Measurements from ENCODE around the gene TDRD15.

Gene TDRD15

GRCh38 chr2:21155365-21156136 lies 31.8 kb downstream of the TDRD15 start:
- Histone ChIP-seq H3K4me3 (ENCODE audit: low read depth, low read length) (no peak overlapping the region), H3K27ac (no peak overlapping the region), H3K36me3 (replicated peaks) (no peaks in the 10 kb centered on the region), H3K27me3 (replicated peaks) (no peaks in the 10 kb centered on the region)
- TF ChIP-seq CTCF (IDR thresholded peaks at IDR 0.05; ENCODE audit: low read depth, low read length, missing control alignments): no peak
- in situ Hi-C loops (cut with HindIII; ENCODE audit: low pct_ligation_motif_present, low sequenced_read_pairs): no loop called here
- no peak for DNase-seq

DNA sequence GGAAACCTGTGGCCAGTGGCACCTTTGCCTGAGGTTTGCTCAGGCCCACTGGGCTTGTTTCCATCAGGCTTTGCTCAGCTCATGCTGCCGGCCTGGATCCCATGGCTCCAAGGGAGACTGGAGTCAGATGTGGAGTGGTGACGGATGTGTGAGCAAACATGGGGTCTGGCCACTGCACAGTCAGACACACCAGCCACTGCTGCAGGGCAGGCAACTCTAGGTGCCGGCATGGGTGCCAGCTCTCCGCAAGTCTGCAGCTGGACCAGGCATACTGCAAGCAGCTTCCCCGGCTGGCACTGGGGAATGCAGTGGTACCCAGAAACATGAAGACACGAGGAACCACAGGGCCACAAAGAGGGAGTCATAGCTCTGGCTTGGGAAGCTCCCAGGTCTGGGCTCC lies 37.4 kb downstream of the TDRD15 start:
- in situ Hi-C loops (cut with HindIII; ENCODE audit: low pct_ligation_motif_present, low sequenced_read_pairs): no loop called here
- DNase-seq: no peak

DNA sequence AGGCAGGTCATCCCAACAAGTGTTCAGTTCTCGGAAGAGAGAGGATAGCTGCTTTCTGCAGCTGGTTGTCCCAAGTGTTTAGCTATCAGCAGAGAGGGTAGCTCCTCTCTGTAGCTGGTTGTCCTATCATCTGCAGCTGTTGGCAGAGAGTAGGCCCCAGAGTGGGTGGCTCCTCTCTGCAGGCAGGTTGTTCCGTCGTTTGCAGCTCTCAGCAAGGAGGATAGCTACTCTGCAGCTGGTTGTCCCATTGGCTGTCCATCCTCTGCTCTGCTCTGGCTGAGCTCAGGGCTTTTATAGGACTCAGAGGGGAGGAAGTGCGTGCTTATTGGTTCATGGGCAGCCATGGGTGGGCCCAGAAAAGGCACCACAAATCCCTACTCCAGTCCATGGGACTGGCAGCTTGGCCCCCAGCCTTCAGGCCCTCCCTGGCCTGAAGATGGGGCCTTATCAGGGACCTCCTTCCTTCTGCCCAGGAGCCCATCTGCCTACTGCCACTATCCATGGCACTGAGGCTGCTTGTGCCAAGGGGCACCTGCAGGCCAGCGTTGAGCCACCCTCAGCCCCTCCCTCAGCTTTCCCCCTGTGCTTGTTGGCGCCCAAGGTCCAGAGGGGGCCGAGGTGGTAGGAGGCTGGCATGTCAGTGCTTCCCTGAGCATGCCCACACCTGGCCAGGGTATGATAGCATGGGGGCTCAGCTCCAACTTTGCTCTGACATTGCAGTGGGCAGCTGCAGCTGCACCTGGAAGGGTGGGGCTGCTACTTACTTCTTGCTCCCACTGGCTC lies 38.3 kb downstream of the TDRD15 start:
- H3K36me3 ChIP-seq (replicated peaks): no peaks in the 10 kb centered on the region
- H3K27me3 ChIP-seq (replicated peaks): no peaks in the 10 kb centered on the region
- DNase-seq: no peak
- no peak overlapping the region for H3K27ac ChIP-seq
- no peak overlapping the region for H3K4me3 ChIP-seq (ENCODE audit: low read depth, low read length)
- in situ Hi-C loops (cut with HindIII; ENCODE audit: low pct_ligation_motif_present, low sequenced_read_pairs): no loop called here
- TF ChIP-seq CTCF (IDR thresholded peaks at IDR 0.05; ENCODE audit: low read depth, low read length, missing control alignments): no peak

More for the DNA sequence above, 37.4 kb downstream of the TDRD15 start:
- H3K27ac ChIP-seq: no peak overlapping the region
- no peak overlapping the region for H3K4me3 ChIP-seq (ENCODE audit: low read depth, low read length)
- no peaks in the 10 kb centered on the region for H3K27me3 ChIP-seq (replicated peaks)
- H3K36me3 ChIP-seq (replicated peaks): no peaks in the 10 kb centered on the region
- TF ChIP-seq CTCF (IDR thresholded peaks at IDR 0.05; ENCODE audit: low read depth, low read length, missing control alignments): no peak

DNA sequence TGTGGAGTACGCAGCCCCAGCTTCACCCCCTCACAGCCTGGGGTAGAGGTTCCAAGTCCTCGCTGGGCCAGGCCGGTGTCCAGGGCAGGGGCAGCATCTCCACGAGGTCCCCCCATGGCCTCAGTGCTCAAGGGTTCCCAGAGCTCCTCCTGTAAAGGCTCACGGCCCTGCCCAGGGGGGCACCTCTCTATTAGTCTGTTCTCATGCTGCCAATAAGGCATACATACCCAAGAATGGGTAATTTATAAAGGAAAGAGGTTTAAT lies 38.8 kb downstream of the TDRD15 start:
- H3K4me3 ChIP-seq (ENCODE audit: low read depth, low read length): no peak overlapping the region
- no peak for DNase-seq
- H3K36me3 ChIP-seq (replicated peaks): no peaks in the 10 kb centered on the region
- TF ChIP-seq CTCF (IDR thresholded peaks at IDR 0.05; ENCODE audit: low read depth, low read length, missing control alignments): no peak
- no peaks in the 10 kb centered on the region for H3K27me3 ChIP-seq (replicated peaks)
- in situ Hi-C loops (cut with HindIII; ENCODE audit: low pct_ligation_motif_present, low sequenced_read_pairs): no loop called here
- no peak overlapping the region for H3K27ac ChIP-seq

DNA sequence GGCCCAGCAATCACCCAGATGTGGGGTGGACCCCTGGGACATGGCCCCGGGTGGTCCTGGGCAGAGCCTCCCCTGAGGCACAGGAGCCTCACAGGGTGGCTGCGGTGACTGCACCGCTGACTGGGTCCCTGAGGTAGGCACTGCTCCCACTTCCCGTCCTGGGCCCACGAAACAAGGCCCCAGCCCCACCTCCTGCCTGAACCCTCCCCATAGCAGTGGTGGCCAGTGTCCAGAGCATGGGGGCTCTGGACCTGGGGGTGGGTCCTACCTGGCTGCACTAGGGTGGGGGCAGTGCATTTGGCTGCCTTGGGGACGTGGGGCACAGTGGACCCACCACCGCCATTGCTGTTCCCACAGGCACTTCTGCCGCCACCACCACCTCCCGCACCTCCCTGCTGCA lies 39.4 kb downstream of the TDRD15 start:
- no peak for DNase-seq
- Histone ChIP-seq H3K36me3 (replicated peaks) (no peaks in the 10 kb centered on the region), H3K27ac (no peak overlapping the region), H3K4me3 (ENCODE audit: low read depth, low read length) (no peak overlapping the region), H3K27me3 (replicated peaks) (no peaks in the 10 kb centered on the region)
- no peak for TF ChIP-seq CTCF (IDR thresholded peaks at IDR 0.05; ENCODE audit: low read depth, low read length, missing control alignments)
- in situ Hi-C loops (cut with HindIII; ENCODE audit: low pct_ligation_motif_present, low sequenced_read_pairs): no loop called here

Data from brain microvascular endothelial cell (primary cell).